Measurements from ENCODE around the gene ARL8A.

DNA sequence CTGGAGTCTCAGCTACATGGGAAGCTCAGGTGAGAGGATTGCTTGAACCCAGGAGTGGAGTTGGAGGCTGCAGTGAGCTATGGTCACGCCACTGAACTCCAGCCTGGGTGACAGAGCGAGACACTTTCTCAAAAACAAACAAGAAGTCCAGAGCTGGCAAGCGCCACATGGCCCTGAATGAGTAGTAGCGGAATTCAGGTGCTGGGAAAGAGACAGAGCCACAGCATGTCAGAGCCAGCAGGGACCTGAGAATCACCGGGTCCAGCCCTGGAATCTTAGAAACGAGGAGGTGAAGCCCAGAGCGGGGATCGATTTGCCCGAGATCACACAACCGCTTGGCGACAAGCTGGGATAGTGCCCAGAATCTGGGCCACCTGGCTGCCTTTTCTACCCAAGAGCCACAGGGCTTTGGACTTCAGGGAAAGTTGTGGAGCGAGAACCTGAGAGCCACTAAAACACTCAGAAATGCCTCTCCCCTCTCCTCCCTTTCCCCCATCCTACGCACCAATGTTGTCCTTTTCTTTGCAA lies 9.8 kb downstream of the ARL8A start:
- no peak for TF ChIP-seq EZH2 (optimal IDR thresholded peaks at IDR 0.05; ENCODE audit: low read depth, low read length)
- TF ChIP-seq, protein P1, sequence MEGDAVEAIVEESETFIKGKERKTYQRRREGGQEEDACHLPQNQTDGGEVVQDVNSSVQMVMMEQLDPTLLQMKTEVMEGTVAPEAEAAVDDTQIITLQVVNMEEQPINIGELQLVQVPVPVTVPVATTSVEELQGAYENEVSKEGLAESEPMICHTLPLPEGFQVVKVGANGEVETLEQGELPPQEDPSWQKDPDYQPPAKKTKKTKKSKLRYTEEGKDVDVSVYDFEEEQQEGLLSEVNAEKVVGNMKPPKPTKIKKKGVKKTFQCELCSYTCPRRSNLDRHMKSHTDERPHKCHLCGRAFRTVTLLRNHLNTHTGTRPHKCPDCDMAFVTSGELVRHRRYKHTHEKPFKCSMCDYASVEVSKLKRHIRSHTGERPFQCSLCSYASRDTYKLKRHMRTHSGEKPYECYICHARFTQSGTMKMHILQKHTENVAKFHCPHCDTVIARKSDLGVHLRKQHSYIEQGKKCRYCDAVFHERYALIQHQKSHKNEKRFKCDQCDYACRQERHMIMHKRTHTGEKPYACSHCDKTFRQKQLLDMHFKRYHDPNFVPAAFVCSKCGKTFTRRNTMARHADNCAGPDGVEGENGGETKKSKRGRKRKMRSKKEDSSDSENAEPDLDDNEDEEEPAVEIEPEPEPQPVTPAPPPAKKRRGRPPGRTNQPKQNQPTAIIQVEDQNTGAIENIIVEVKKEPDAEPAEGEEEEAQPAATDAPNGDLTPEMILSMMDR (IDR thresholded peaks at IDR 0.05; ENCODE audit: low read length), result no peak
- TF ChIP-seq EZH2phosphoT487 (IDR thresholded peaks at IDR 0.05; ENCODE audit: low read length), result no peak
